Lung (tissue), 12 donors: ENCODE measurements around the gene RPL7A. TPM values are rescaled to one million over a fixed set of nuclear protein-coding genes. Genes with fewer than 3 reads are reported as not detected.
A peak's percentile ranks its signal among the peaks of the same experiment; 100 is the strongest.
"Not testable (repeated sequence)": the region's sequence is repeated elsewhere in the genome, so short reads cannot be mapped to it uniquely, and the experiment has no call there.

Experiments used
- ATAC-seq: fragments of 200-7000 bp; cut with Tn5 transposase; one replicate; pipeline ENCODE4 v1.9.1; 2020; ENCODE audit warnings: moderate number of reproducible peaks; ENCODE audit not compliant: insufficient read depth, low FRiP score
- DNase-seq, 3 donors: peaks; one replicate each; pipeline ENCODE4 v3.0.0-alpha.2; 2013 to 2017
- H3K27ac ChIP-seq, 2 donors: one replicate each; pipeline ENCODE4 v1.5.1; 2013; ENCODE audit warnings: mild to moderate bottlenecking in 2 of 2, moderate library complexity in 2 of 2, control low read depth in 1 of 2, inconsistent platforms in 1 of 2, low read depth in 1 of 2, low read length in 1 of 2
- H3K27me3 ChIP-seq, 3 donors: one replicate each; pipeline ENCODE4 v1.5.1; 2013; ENCODE audit warnings: low read length in 2 of 3; ENCODE audit not compliant: control insufficient read depth in 3 of 3, insufficient read depth in 3 of 3
- H3K36me3 ChIP-seq, 4 donors: one replicate each; pipeline ENCODE4 v1.5.1; 2013; ENCODE audit warnings: low read length in 4 of 4, mild to moderate bottlenecking in 1 of 4, moderate library complexity in 1 of 4; ENCODE audit not compliant: control insufficient read depth in 4 of 4, insufficient read depth in 4 of 4
- H3K4me1 ChIP-seq, 5 donors: one replicate each; pipeline ENCODE4 v1.5.1; 2013; ENCODE audit warnings: low read length in 5 of 5, mild to moderate bottlenecking in 2 of 5, moderate library complexity in 1 of 5; ENCODE audit not compliant: control insufficient read depth in 5 of 5, insufficient read depth in 5 of 5
- H3K4me3 ChIP-seq: one replicate; pipeline ENCODE4 v1.5.1; 2013; ENCODE audit warnings: mild to moderate bottlenecking, control low read depth, moderate library complexity
- H3K9ac ChIP-seq, 2 donors: one replicate each; pipeline ENCODE4 v1.5.1; 2013; ENCODE audit warnings: low read length in 2 of 2, control low read depth in 1 of 2; ENCODE audit not compliant: insufficient read depth in 1 of 2
- H3K9me3 ChIP-seq, 4 donors: one replicate each; pipeline ENCODE4 v1.5.1; 2013; ENCODE audit warnings: low read length in 3 of 4, mild to moderate bottlenecking in 1 of 4, moderate library complexity in 1 of 4; ENCODE audit not compliant: control insufficient read depth in 4 of 4, insufficient read depth in 3 of 4
- WGBS, 2 donors: extraction: QIAGEN DNeasy Blood & Tissue Kit; methylation state at CpG; one replicate each; pipeline ENCODE4 v1.1.7; 2013; 5-methylcytosine and 5-hydroxymethylcytosine counted together
- polyA plus RNA-seq, 2 donors: library from polyadenylated mRNA; stranded (reverse); fragments of 200-250 nt; gene quantifications; one replicate each; pipeline ENCODE4 v1.2.1, GENCODE V29; 2013
- total RNA-seq, 2 donors: library from RNA; depleted of rRNA in 1 of 2; stranded (reverse); fragments of >200 nt in 1 of 2; gene quantifications; one replicate each; pipeline ENCODE4 v1.2.1, GENCODE V29; 2014 to 2021
- TF ChIP-seq, protein P1 (sequence below): IDR thresholded peaks from 2 replicates; pipeline ENCODE4 v1.5.1; 2012; ENCODE audit warnings: mild to moderate bottlenecking; ENCODE audit errors: control extremely low read depth, extremely low read depth
- donor health status: control.
- donor health status: control.
- donor health status: Bipolar disorder and iron deficiency.
- donor health status: healthy.
- donor health status: DM: yes; HTN: yes; CAD: no.

The RPL7A gene
- total and polyA plus RNA-seq, 4 donors: 1,412 to 3,573 (median 2,118) TPM

DNA sequence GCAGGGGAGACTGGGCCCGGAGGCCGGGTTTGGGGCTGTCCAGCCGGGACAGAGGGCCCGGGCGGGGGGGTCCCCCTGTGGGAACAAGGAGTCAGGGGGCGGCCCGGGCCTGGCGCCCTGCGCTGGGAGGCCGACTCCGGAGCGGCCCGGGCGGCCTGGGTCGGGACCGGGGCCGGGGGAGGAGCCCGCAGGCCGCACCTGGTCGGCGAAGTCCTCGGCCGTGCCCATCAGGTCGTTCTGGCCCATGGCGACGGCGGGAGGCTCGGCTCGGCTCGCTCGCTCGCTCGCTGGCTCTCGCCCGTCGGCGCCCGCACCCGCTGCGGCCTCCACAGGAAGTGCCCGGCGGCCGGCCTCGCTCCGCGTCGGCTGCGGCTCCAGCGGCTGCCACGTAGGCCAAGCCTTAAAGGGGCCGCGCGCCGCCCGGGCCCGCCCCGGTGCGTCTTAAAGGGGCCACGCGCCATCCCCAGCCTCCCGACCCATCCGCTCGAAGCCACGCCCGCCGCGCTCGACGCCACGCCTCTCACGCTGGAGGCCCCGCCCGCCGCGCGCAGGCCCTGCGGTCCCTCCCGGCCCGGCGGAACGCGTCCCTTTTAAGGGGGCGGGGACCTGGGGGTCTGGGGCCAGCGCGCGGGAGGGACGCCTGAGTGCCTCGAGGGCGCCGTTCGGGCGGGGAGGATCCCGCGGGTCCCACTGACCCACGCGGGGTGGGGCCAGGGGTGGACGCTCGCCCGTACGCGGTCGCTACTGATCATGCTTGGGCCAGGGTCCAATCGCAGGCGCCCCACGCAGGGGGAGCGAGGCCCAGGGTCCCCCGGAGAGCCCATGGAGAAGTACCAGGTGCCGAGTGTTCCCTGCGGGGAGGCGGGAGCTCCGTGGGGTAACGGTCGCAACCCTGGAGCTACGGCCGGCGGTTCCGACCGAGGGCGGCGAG, 28.0 kb downstream of the RPL7A start, which contains the start of the genes STKLD1 and SURF4:
Gene STKLD1, plus strand, starts transcription at position 643 of the 931 bp plus-strand sequence. Its CDS starts 108 bp downstream, at position 751.
Gene SURF4, minus strand, starts transcription at position 337 of the 931 bp plus-strand sequence. Its CDS starts 91 bp downstream, at position 246.
- TF ChIP-seq, protein P1, sequence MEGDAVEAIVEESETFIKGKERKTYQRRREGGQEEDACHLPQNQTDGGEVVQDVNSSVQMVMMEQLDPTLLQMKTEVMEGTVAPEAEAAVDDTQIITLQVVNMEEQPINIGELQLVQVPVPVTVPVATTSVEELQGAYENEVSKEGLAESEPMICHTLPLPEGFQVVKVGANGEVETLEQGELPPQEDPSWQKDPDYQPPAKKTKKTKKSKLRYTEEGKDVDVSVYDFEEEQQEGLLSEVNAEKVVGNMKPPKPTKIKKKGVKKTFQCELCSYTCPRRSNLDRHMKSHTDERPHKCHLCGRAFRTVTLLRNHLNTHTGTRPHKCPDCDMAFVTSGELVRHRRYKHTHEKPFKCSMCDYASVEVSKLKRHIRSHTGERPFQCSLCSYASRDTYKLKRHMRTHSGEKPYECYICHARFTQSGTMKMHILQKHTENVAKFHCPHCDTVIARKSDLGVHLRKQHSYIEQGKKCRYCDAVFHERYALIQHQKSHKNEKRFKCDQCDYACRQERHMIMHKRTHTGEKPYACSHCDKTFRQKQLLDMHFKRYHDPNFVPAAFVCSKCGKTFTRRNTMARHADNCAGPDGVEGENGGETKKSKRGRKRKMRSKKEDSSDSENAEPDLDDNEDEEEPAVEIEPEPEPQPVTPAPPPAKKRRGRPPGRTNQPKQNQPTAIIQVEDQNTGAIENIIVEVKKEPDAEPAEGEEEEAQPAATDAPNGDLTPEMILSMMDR: no peak
- Histone ChIP-seq H3K9ac (peak within 1 kb of the TSS; percentile 84 to 85), H3K9me3 (no peaks in the 10 kb centered on the region), H3K27me3 (no peaks in the 10 kb centered on the region), H3K36me3 (peaks cover 0 to 21% (median 6%) of the 10 kb centered on the region in 4 donors), H3K4me3 (peak within 1 kb of the TSS; percentile 87), H3K4me1 (peaks cover 5 to 30% (median 9%) of the 10 kb centered on the region in 5 donors), H3K27ac (peak within 1 kb of the TSS; percentile 95 to 96)
- WGBS, 2 donors: 1% methylated on average over 95 to 120 of the region's 120 CpGs
- ATAC-seq (peak; percentile 96), DNase-seq (peak; percentile 97 to 99 (median 98))

DNA sequence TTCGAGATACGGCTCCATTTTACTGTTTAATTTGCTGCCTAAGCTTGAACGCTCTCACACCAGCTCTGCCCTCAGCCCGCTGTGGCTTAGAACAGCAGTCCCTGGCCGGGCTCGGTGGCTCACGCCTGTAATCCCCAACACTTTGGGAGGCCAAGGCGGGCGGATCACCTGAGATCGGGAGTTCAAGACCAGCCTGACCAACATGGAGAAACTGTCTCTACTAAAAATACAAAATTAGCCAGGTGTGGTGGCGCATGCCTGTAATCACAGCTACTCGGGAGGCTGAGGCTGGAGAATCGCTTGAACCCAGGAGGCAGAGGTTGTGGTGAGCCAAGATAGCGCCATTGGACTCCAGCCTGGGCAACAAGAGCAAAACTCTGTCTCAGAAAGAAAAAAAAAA, 29.3 kb downstream of the RPL7A start:
- peaks cover 0 to 13% (median 5%) of the 10 kb centered on the region in 4 donors for H3K36me3 ChIP-seq
- not testable (repeated sequence) for H3K4me3 ChIP-seq, H3K27ac ChIP-seq, H3K27me3 ChIP-seq, H3K9ac ChIP-seq, ATAC-seq, H3K9me3 ChIP-seq, DNase-seq
- peaks cover 0 to 21% (median 3%) of the 10 kb centered on the region in 5 donors for H3K4me1 ChIP-seq
- WGBS, 2 donors: 91 to 94% methylated on average over 14 of the region's 14 CpGs

DNA sequence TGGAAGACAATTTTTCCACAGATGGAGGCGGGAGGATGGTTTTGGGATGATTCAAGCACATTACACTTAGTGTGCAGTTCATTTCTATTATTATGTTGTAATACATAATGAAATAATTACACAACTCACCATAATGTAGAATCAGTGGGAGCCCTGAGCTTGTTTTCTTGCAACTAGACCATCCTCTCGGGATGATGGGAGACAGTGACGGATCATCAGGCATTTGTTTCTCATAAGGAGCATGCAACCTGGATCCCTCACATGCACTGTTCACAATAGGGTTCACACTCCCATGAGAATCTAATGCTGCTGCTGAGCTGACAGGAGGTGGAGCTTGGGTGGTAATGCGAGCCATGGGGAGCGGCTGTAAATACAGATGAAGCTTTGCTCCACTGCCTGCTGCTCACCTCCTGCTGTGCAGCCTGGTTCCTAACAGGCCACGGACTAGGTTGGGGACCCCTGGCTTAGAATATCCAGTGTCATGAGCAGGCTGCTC, 29.8 kb downstream of the RPL7A start:
- Histone ChIP-seq H3K4me3 (no peak overlapping the region), H3K36me3 (peaks cover 0 to 8% (median 4%) of the 10 kb centered on the region in 4 donors), H3K27ac (no peak overlapping the region), H3K27me3 (no peaks in the 10 kb centered on the region), H3K9me3 (no peaks in the 10 kb centered on the region), H3K4me1 (peaks cover 0 to 19% (median 1%) of the 10 kb centered on the region in 5 donors), H3K9ac (no peak overlapping the region)
- ATAC-seq (no peak), DNase-seq (no peak)
- 79 to 83% methylated on average over 6 of the region's 6 CpGs for WGBS, 2 donors
- TF ChIP-seq, protein P1: no peak

DNA sequence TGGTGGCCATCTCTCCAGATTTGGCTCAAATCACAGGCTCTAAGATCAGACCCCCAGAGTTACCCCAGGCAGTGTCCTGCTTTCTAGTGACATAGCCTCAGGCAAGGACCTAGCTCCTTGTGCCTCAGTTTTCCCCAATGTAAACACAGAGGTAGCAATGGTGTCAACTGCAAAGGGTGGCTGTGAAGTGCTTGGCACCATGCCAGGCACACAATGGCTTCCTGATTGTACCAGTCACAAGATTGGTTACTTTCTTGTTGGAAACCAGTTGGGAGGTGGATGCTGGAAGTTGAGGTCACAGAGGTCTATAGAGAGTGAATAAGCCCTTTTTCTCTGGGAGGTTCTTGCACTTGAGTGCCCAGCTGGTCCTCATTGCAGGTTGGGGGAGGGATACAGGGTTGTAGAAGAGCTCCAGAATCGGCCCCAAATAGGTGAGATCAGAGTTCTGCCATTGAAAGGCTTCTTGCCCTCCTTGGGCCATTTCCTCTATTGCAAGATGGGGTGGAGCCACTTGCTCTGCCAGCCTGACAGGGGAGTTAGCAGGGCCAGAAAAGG, 30.5 kb downstream of the RPL7A start:
- Histone ChIP-seq H3K4me1 (peaks cover 0 to 19% (median 0%) of the 10 kb centered on the region in 5 donors), H3K27ac (no peak overlapping the region), H3K9ac (no peak overlapping the region), H3K9me3 (no peaks in the 10 kb centered on the region), H3K4me3 (no peak overlapping the region), H3K27me3 (no peaks in the 10 kb centered on the region), H3K36me3 (peaks cover 0 to 2% (median under 1%) of the 10 kb centered on the region in 4 donors)
- no peak for ATAC-seq
- no peak for DNase-seq
- TF ChIP-seq, protein P1: no peak
- WGBS, 2 donors: 53 to 73% methylated on average over 1 of the region's 1 CpG
